Activated CD4-positive, alpha-beta T cell treated with anti-CD3 and anti-CD28 coated beads, Interleukin-2, amount 50 U/mL, for 24 hours (primary cell): Measurements from ENCODE around the gene MAP7.

Experiments
- DNase-seq, 2 donors: peaks; one replicate each; pipeline ENCODE4 v3.0.0-alpha.2; 2020; ENCODE audit warnings: low read depth in 1 of 2, low spot score in 1 of 2

The MAP7 gene

GRCh38 chr6:136564180-136564579, 14.0 kb upstream of the MAP7 start:
- DNase-seq = no peak

GRCh38 chr6:136563386-136564152, 13.3 kb upstream of the MAP7 start:
- no peak for DNase-seq

- no peak for DNase-seq
Measured at GRCh38 chr6:136562211-136562610, 12.0 kb upstream of the MAP7 start.

DNA sequence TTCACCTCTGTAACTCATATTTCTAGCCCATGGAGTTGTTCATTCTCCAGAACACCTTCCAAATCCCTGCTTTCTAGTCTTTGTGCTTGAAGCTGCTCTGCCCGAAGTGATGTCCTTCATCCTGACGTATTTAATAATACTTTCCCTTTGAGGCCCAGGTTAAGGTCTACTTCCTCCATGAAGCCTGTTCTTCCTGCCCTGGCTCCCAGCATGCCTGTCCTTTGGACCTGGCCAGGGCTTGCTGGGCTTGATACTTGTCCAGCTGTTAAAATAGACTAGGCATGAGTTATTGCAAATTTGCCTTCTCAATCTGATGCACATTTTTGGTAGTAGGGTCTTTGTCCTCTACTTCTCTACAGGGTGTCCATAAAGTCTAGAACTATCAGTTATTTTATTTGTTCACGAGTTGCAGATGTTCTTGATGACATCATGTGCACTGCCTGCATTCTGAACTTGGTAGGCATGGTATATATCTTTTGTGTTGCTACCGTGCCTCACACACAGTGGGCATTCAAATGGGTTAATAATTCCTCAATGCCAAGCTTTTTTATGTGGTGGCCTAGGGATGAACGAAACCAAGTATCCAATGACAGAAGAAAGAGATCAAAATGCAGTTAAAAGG, 3.1 kb upstream of the MAP7 start:
- DNase-seq = no peak

GRCh38 chr6:136552054-136552453, 1.8 kb upstream of the MAP7 start:
- DNase-seq = no peak

DNA sequence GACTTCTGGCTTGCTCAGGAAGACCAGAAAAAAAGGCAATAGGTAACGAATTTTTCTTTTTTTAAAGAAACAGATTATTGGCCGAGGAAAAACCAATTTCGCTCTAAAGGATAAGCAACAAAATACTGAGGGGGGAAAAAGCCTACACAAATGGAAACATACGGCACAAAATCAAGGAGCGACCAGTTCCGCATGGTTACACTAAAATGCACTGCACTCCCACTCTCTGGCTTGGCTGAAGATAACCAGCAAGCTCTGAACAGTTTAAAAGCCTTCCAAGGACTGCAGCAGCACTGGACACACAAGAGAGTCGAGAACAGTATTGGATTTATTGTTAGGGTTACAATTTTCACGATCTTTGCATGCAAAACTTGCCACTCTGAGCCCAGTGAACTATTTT, 881 bp upstream of the MAP7 start:
- DNase-seq = no peak

DNA sequence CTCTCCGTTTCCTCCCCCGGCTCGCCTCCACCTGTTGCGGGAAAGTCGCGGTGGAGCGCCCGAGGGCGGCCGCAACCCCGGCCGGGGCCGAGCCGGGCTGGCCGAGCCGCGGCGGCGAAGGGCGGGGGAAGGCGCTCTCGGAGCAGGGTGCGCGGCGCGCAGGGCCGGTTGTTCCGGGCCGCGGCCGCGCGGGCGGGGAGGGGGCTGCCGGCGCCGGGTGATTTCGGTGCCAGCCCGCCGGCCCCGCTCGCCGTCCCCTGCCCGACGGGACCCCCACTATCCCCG, 235 bp downstream of the MAP7 start:
- no peak for DNase-seq

GRCh38 chr6:136549300-136550044, 750 bp downstream of the MAP7 start:
- no peak for DNase-seq

- DNase-seq = no peak
Measured at GRCh38 chr6:136548582-136549299, 1.5 kb downstream of the MAP7 start.

DNA sequence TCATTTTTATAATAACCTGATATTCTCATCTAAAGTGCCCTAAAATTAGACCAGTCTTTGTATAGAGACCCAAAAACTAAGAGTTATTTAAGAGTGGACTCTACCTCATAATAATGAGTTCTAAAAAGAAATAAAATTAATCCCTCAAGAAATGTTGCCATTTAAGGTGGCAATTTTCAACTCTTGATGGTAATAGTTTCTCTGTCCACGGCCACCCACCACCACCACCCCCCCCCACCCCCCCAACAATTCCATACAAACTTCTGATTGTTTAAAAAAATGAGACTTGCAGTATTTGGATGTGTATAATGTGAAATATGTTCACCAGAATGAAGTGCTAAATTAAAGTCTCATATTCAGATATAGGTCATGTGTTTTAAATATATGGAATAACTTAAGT, 2.4 kb downstream of the MAP7 start:
- DNase-seq = no peak

GRCh38 chr6:136547336-136547735, 2.9 kb downstream of the MAP7 start:
- no peak for DNase-seq

GRCh38 chr6:136546331-136546730, 3.9 kb downstream of the MAP7 start:
- no peak for DNase-seq

DNA sequence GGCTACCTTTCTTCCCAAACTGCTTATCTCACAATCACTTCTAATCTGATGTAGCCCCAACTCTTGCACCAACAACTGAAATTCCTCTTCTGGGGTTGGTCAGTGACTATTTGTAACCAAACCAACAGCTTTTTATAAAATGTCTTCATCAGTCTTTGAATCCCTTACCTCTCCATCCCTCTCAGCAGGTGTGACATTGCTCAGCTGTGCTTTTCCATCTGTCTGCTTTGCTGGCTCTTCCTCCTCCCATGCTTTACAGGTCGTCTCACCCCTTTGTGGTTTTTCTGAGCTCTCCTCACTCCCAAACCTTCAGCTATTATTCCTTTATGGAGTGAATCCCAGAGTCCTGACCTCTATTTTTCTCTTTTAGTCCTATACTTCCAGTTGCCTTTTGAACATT, 5.9 kb downstream of the MAP7 start:
- DNase-seq = no peak

DNA sequence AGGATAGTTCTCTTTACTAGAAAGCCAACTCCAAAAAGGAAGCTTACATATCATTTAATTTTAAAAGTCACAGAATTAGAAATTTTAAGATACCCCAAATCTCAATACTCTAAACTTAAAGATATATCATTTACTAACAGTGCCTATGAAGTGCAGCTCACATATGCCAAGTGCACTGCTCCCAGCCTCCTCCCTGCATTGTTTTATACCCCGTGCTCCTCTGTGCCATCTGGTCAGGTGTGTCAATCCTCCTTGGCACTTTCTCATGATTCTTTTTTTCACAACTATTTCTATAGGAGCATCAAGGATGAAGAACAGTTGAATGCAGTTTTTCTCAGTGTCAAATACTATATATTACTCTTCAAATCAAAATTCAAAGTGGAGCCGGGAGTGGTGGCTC, 8.8 kb downstream of the MAP7 start:
- no peak for DNase-seq

DNA sequence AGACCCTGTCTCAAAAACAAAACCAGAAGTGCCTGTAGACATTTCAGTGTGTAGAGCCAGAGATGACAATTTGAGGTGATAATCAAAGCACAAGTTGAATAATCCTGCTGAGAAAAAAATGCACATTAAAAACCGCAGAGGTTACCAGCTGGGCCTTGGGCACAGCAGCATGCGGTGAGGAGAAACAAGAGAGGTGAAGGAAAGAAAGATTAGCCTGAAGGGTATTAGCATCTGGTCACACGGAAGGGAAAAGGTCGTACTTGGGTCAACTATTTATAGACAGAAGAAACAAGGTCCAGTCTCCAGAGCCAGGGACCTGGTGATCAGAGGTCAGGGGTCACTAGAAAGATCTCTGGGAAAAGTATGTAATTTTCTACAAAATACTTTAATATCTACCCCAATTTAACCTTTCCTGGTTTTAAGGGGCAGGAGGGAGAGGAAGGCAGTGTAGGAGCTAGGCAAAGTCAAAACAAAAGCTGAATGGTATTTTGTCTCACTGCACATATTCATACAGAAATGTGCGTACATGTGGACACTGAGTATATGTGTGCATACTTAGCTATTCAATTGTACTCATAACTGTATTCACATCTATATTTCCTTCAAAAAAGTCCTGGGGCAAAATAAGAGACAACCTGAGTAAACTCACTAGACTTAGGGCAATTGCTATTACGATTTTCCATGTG, 10.1 kb downstream of the MAP7 start:
- DNase-seq = no peak

- no peak for DNase-seq
Measured at GRCh38 chr6:136538836-136539235, 11.4 kb downstream of the MAP7 start.

GRCh38 chr6:136535880-136536650, 14.2 kb downstream of the MAP7 start:
- DNase-seq = no peak

- no peak for DNase-seq
Measured at GRCh38 chr6:136535017-136535765, 15.0 kb downstream of the MAP7 start.

DNA sequence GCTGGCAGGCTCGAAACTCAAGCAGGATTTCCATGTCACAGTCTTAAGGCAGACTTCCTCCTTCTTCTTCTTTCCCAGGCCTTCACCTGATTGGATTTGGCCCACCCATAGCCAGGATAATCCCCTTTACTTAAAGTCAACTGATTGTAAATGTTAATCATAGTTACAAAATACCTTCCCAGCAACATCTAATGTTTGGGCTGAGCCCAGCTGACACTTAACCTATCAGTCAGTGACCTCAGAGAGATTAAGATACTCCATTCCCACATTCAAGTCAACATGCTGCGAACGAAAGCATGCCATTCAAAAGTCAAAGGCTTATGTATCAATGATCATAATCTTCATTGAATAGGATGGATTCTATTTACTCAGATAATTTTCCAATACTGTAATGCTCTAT, 16.0 kb downstream of the MAP7 start:
- no peak for DNase-seq

DNA sequence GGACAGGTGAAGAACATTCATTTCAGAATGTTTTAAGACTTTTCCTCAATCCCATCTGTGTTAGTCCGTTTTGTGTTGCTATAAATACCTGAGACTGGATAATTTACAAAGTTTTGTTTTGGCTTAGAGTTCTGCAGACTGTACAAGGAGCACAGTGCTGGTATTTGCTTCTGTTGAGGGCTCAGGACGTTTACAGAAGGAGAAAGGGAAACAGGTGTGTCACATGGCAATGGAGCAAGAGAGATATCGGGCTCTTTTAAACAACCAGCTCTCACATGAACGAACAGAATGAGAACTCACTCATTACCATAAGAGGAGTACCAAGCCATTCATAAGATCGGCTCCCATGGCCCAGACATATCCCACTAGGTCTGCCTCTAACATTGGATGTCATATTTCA, 16.7 kb downstream of the MAP7 start:
- DNase-seq = no peak
